ENCODE measurements around the gene NUP58.

The NUP58 gene

DNA sequence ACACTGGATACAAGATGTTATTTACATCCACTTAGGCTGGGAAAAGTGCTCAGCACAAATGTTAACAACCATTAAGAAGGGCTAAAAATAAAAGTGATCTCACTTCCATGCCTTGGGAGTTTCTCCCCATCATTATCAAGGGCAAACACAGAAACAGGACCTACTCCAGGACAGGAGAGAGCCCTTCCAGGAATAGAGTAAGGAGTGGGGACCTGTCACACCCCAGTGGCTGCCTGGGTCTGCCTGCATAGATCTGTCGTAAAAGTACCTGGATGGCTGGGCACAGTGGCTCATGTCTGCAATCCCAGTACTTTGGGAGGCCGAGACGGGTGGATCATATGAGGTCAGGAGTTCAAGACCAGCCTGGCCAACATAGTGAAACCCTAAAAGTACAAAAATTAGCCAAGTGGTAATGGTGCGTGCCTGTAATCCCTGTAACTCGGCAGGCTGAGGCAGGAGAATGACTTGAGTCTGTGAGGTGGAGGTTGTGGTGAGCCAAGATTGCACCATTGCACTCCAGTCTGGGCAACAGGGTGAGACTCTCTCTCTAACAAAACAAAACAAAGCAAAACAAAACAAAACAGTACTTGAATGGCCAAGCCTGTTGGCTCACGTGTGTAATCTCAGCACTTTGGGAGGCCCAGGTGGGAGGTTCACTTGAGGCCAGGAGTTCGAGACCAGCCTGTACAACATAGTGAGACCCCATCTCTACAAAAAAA, 76.0 kb downstream of the NUP58 start:
- no peaks in the 10 kb centered on the region for H3K36me3 ChIP-seq (replicated peaks; ENCODE audit: insufficient read depth, low read length)
- DNase-seq = no peak
- H3F3A ChIP-seq (ENCODE audit: insufficient read depth, low read length) = no peaks in the 10 kb centered on the region
- no peak overlapping the region for H3K9ac ChIP-seq (ENCODE audit: low read length)
- H3K79me2 ChIP-seq (ENCODE audit: low read length) = no peaks in the 10 kb centered on the region
- TF ChIP-seq, protein P1, sequence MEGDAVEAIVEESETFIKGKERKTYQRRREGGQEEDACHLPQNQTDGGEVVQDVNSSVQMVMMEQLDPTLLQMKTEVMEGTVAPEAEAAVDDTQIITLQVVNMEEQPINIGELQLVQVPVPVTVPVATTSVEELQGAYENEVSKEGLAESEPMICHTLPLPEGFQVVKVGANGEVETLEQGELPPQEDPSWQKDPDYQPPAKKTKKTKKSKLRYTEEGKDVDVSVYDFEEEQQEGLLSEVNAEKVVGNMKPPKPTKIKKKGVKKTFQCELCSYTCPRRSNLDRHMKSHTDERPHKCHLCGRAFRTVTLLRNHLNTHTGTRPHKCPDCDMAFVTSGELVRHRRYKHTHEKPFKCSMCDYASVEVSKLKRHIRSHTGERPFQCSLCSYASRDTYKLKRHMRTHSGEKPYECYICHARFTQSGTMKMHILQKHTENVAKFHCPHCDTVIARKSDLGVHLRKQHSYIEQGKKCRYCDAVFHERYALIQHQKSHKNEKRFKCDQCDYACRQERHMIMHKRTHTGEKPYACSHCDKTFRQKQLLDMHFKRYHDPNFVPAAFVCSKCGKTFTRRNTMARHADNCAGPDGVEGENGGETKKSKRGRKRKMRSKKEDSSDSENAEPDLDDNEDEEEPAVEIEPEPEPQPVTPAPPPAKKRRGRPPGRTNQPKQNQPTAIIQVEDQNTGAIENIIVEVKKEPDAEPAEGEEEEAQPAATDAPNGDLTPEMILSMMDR (IDR thresholded peaks at IDR 0.05; ENCODE audit: low read length) = no peak
- TF ChIP-seq EZH2 (optimal IDR thresholded peaks at IDR 0.05; ENCODE audit: low read depth, low read length) (no peak), EZH2phosphoT487 (IDR thresholded peaks at IDR 0.05; ENCODE audit: low read length) (no peak)
- no peaks in the 10 kb centered on the region for H3K9me3 ChIP-seq (replicated peaks; ENCODE audit: insufficient read depth, low read length)
- H2AFZ ChIP-seq (ENCODE audit: low read length) = no peak overlapping the region
- no peaks in the 10 kb centered on the region for H4K20me1 ChIP-seq (ENCODE audit: insufficient read depth, low read length)
- H3K4me3 ChIP-seq (ENCODE audit: low read length) = no peak overlapping the region
- H3K4me1 ChIP-seq (ENCODE audit: low read length) = no peaks in the 10 kb centered on the region
- H3K4me2 ChIP-seq (ENCODE audit: low read depth, low read length) = no peak overlapping the region
- no peaks in the 10 kb centered on the region for H3K9me2 ChIP-seq (replicated peaks; ENCODE audit: insufficient read depth, low read length)
- H3K27me3 ChIP-seq (replicated peaks; ENCODE audit: insufficient read depth, low read length) = no peaks in the 10 kb centered on the region
- H3K27ac ChIP-seq (ENCODE audit: low read length) = no peak overlapping the region

- no peak for DNase-seq
- no peak overlapping the region for H3K4me2 ChIP-seq (ENCODE audit: low read depth, low read length)
- H3K4me1 ChIP-seq (ENCODE audit: low read length) = no peaks in the 10 kb centered on the region
- H3K9ac ChIP-seq (ENCODE audit: low read length) = no peak overlapping the region
- TF ChIP-seq, protein P1 (IDR thresholded peaks at IDR 0.05; ENCODE audit: low read length) = no peak
- TF ChIP-seq EZH2phosphoT487 (IDR thresholded peaks at IDR 0.05; ENCODE audit: low read length) = no peak
- TF ChIP-seq EZH2 (optimal IDR thresholded peaks at IDR 0.05; ENCODE audit: low read depth, low read length) = no peak
- H3K9me2 ChIP-seq (replicated peaks; ENCODE audit: insufficient read depth, low read length) = no peaks in the 10 kb centered on the region
- H4K20me1 ChIP-seq (ENCODE audit: insufficient read depth, low read length) = no peaks in the 10 kb centered on the region
- H3K27me3 ChIP-seq (replicated peaks; ENCODE audit: insufficient read depth, low read length) = no peaks in the 10 kb centered on the region
- H3F3A ChIP-seq (ENCODE audit: insufficient read depth, low read length) = no peaks in the 10 kb centered on the region
- no peak overlapping the region for H2AFZ ChIP-seq (ENCODE audit: low read length)
- no peak overlapping the region for H3K4me3 ChIP-seq (ENCODE audit: low read length)
- no peak overlapping the region for H3K27ac ChIP-seq (ENCODE audit: low read length)
- no peaks in the 10 kb centered on the region for H3K9me3 ChIP-seq (replicated peaks; ENCODE audit: insufficient read depth, low read length)
- H3K79me2 ChIP-seq (ENCODE audit: low read length) = no peaks in the 10 kb centered on the region
- no peaks in the 10 kb centered on the region for H3K36me3 ChIP-seq (replicated peaks; ENCODE audit: insufficient read depth, low read length)
These were observed 77.1 kb downstream of the NUP58 start for GRCh38 chr13:25378528-25378927.

DNA sequence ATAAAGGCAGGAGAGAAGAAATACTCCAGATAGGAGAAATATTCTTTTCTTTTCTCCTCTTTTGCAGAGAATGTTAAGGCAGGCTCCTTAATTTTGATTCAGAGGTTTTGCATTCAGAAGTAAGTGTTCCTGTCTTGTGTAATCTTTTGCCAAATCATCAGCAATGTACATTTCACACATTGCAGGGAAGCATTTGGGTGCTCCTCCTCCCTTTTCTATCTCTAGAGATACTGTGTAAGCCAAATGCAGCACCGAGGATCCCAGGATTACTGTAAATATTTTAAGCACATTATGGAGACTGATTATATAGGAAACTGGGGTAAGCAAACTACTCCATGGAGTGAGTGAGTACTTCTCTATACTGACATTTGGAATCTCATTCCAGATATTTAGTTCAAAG, 77.6 kb downstream of the NUP58 start:
- no peak for DNase-seq
- TF ChIP-seq, protein P1 (IDR thresholded peaks at IDR 0.05; ENCODE audit: low read length) = no peak
- no peaks in the 10 kb centered on the region for H3K79me2 ChIP-seq (ENCODE audit: low read length)
- H3K27me3 ChIP-seq (replicated peaks; ENCODE audit: insufficient read depth, low read length) = no peaks in the 10 kb centered on the region
- H3K36me3 ChIP-seq (replicated peaks; ENCODE audit: insufficient read depth, low read length) = no peaks in the 10 kb centered on the region
- no peak overlapping the region for H2AFZ ChIP-seq (ENCODE audit: low read length)
- H3K4me3 ChIP-seq (ENCODE audit: low read length) = no peak overlapping the region
- H4K20me1 ChIP-seq (ENCODE audit: insufficient read depth, low read length) = no peaks in the 10 kb centered on the region
- no peaks in the 10 kb centered on the region for H3K4me1 ChIP-seq (ENCODE audit: low read length)
- H3F3A ChIP-seq (ENCODE audit: insufficient read depth, low read length) = no peaks in the 10 kb centered on the region
- H3K9ac ChIP-seq (ENCODE audit: low read length) = no peak overlapping the region
- H3K9me2 ChIP-seq (replicated peaks; ENCODE audit: insufficient read depth, low read length) = no peaks in the 10 kb centered on the region
- H3K27ac ChIP-seq (ENCODE audit: low read length) = no peak overlapping the region
- H3K9me3 ChIP-seq (replicated peaks; ENCODE audit: insufficient read depth, low read length) = no peaks in the 10 kb centered on the region
- H3K4me2 ChIP-seq (ENCODE audit: low read depth, low read length) = no peak overlapping the region
